Muscle of leg (tissue), 11 donors: ENCODE data around the gene ACYP2. TPM values are rescaled to one million over a fixed set of nuclear protein-coding genes. Genes with fewer than 3 reads are reported as not detected.

Experiments
- DNase-seq: peaks from one replicate; pipeline ENCODE4 v3.0.0; 2013
- H3K27ac ChIP-seq: one replicate; pipeline ENCODE4 v1.5.1; 2013; ENCODE audit warnings: mild to moderate bottlenecking, low read length, control low read depth
- H3K27me3 ChIP-seq: one replicate; pipeline ENCODE4 v1.6.1; 2013; ENCODE audit warnings: low read length; ENCODE audit not compliant: control insufficient read depth, insufficient read depth
- H3K36me3 ChIP-seq: one replicate; pipeline ENCODE4 v1.6.1; 2013; ENCODE audit warnings: low read length; ENCODE audit not compliant: control insufficient read depth, insufficient read depth
- H3K4me1 ChIP-seq: one replicate; pipeline ENCODE4 v1.6.1; 2013; ENCODE audit warnings: low read length; ENCODE audit not compliant: control insufficient read depth, insufficient read depth
- H3K4me3 ChIP-seq: one replicate; pipeline ENCODE4 v1.5.1; 2013; ENCODE audit warnings: low read length, control low read depth
- H3K9me3 ChIP-seq: replicated peaks from 2 replicates; pipeline ENCODE4 v1.6.1; 2013; ENCODE audit warnings: low read depth, low read length; ENCODE audit not compliant: control insufficient read depth
- whole genome bisulfite sequencing: methylation state at CpG from one replicate; pipeline ENCODE4 v1.1.5; 2013; ENCODE audit warnings: missing lambda C conversion rate; ENCODE audit not compliant: insufficient coverage; 5-methylcytosine and 5-hydroxymethylcytosine counted together
- polyA plus RNA-seq, 8 donors: library from polyadenylated mRNA; unstranded; fragments of 120-200 nt; gene quantifications; one replicate each; pipeline versions ENCODE4 v1.2.1 to v1.2.3, GENCODE V29; 2013; ENCODE audit warnings: inconsistent platforms in 1 of 8, low replicate concordance in 1 of 8; ENCODE audit not compliant: insufficient read length in 8 of 8, insufficient read depth in 1 of 8
- total RNA-seq: library from RNA; stranded (reverse); fragments of 120-200 nt; gene quantifications from one replicate; pipeline ENCODE4 v1.2.4, GENCODE V29; 2013

The ACYP2 gene
- total and polyA plus RNA-seq, 9 donors = 16.7 to 27.1 (median 22.8) TPM

- H3K9me3 ChIP-seq = peaks cover 2% of the 10 kb centered on the region
- under 1% methylated on average over 35 of the region's 50 CpGs for WGBS
- peak overlapping the region; percentile 76 for H3K4me3 ChIP-seq
- peaks cover 2% of the 10 kb centered on the region for H3K27me3 ChIP-seq
- peak overlapping the region; percentile 98 for H3K27ac ChIP-seq
- H3K4me1 ChIP-seq = peaks cover 17% of the 10 kb centered on the region
- peak; percentile 99 for DNase-seq
- H3K36me3 ChIP-seq = no peaks in the 10 kb centered on the region
These were observed 214.9 kb downstream of the ACYP2 start for GRCh38 chr2:54330162-54330925.

- H3K36me3 ChIP-seq = no peaks in the 10 kb centered on the region
- 26% methylated on average over 12 of the region's 17 CpGs for WGBS
These were observed 215.8 kb downstream of the ACYP2 start for GRCh38 chr2:54330926-54331835.

GRCh38 chr2:54332386-54332785 lies 217.0 kb downstream of the ACYP2 start:
- peaks cover 17% of the 10 kb centered on the region for H3K4me1 ChIP-seq

More at GRCh38 chr2:54330926-54331835, 215.8 kb downstream of the ACYP2 start:
- no peak for DNase-seq
- Histone ChIP-seq H3K4me1 (peaks cover 17% of the 10 kb centered on the region), H3K27me3 (peaks cover 2% of the 10 kb centered on the region), H3K27ac (peak overlapping the region; percentile 98), H3K4me3 (peak overlapping the region; percentile 76), H3K9me3 (no peaks in the 10 kb centered on the region)

GRCh38 chr2:54336136-54336976 lies 220.9 kb downstream of the ACYP2 start:
- Histone ChIP-seq H3K9me3 (no peaks in the 10 kb centered on the region), H3K27me3 (peaks cover 2% of the 10 kb centered on the region), H3K4me1 (peaks cover under 1% of the 10 kb centered on the region), H3K36me3 (no peaks in the 10 kb centered on the region), H3K4me3 (no peak overlapping the region), H3K27ac (no peak overlapping the region)
- no peak for DNase-seq
- no CpG with 5 or more reads among the region's 1 CpG for WGBS

More at GRCh38 chr2:54332386-54332785, 217.0 kb downstream of the ACYP2 start:
- WGBS = no CpG with 5 or more reads among the region's 3 CpGs
- Histone ChIP-seq H3K27ac (no peak overlapping the region), H3K27me3 (peaks cover 2% of the 10 kb centered on the region), H3K36me3 (no peaks in the 10 kb centered on the region), H3K9me3 (no peaks in the 10 kb centered on the region), H3K4me3 (no peak overlapping the region)
- no peak for DNase-seq

- Histone ChIP-seq H3K4me3 (no peak overlapping the region), H3K27ac (no peak overlapping the region), H3K36me3 (no peaks in the 10 kb centered on the region), H3K4me1 (no peaks in the 10 kb centered on the region), H3K27me3 (peaks cover 2% of the 10 kb centered on the region), H3K9me3 (no peaks in the 10 kb centered on the region)
- DNase-seq = no peak
- WGBS = no CpG with 5 or more reads among the region's 1 CpG
These were observed 221.5 kb downstream of the ACYP2 start for GRCh38 chr2:54336977-54337255.

- H3K27ac ChIP-seq = no peak overlapping the region
- no peaks in the 10 kb centered on the region for H3K36me3 ChIP-seq
- peak; percentile 60 for DNase-seq
- WGBS = no CpG with 5 or more reads among the region's 1 CpG
- H3K9me3 ChIP-seq = no peaks in the 10 kb centered on the region
- H3K4me1 ChIP-seq = no peaks in the 10 kb centered on the region
- H3K27me3 ChIP-seq = no peaks in the 10 kb centered on the region
- no peak overlapping the region for H3K4me3 ChIP-seq
These were observed 226.2 kb downstream of the ACYP2 start for GRCh38 chr2:54341656-54342055.

GRCh38 chr2:54342603-54343002 lies 227.2 kb downstream of the ACYP2 start:
- no CpG with 5 or more reads among the region's 2 CpGs for WGBS
- Histone ChIP-seq H3K27me3 (no peaks in the 10 kb centered on the region), H3K4me1 (no peaks in the 10 kb centered on the region), H3K4me3 (no peak overlapping the region), H3K27ac (no peak overlapping the region), H3K36me3 (no peaks in the 10 kb centered on the region), H3K9me3 (no peaks in the 10 kb centered on the region)
- DNase-seq = no peak

- H3K27me3 ChIP-seq = no peaks in the 10 kb centered on the region
- H3K9me3 ChIP-seq = no peaks in the 10 kb centered on the region
- no peaks in the 10 kb centered on the region for H3K4me1 ChIP-seq
- H3K36me3 ChIP-seq = no peaks in the 10 kb centered on the region
- no peak overlapping the region for H3K27ac ChIP-seq
- DNase-seq = no peak
- no peak overlapping the region for H3K4me3 ChIP-seq
- WGBS = 50% methylated on average over 2 of the region's 3 CpGs
These were observed 232.2 kb downstream of the ACYP2 start for GRCh38 chr2:54347622-54348021.

- 86% methylated on average over 1 of the region's 2 CpGs for WGBS
- Histone ChIP-seq H3K4me1 (no peaks in the 10 kb centered on the region), H3K4me3 (no peak overlapping the region), H3K27me3 (no peaks in the 10 kb centered on the region), H3K27ac (no peak overlapping the region), H3K36me3 (no peaks in the 10 kb centered on the region), H3K9me3 (no peaks in the 10 kb centered on the region)
- DNase-seq = no peak
These were observed 233.2 kb downstream of the ACYP2 start for GRCh38 chr2:54348646-54349045.

- H3K4me1 ChIP-seq = no peaks in the 10 kb centered on the region
- no peak for DNase-seq
- H3K9me3 ChIP-seq = no peaks in the 10 kb centered on the region
- H3K27me3 ChIP-seq = no peaks in the 10 kb centered on the region
- no peaks in the 10 kb centered on the region for H3K36me3 ChIP-seq
- H3K27ac ChIP-seq = no peak overlapping the region
- WGBS = 89% methylated on average over 1 of the region's 3 CpGs
- no peak overlapping the region for H3K4me3 ChIP-seq
These were observed 235.0 kb downstream of the ACYP2 start for GRCh38 chr2:54350426-54350825.
